Panc1 (cell line): ENCODE results near the gene PARD6G. TPM values are rescaled to one million over a fixed set of nuclear protein-coding genes. Genes with fewer than 3 reads are reported as not detected.
A peak's percentile ranks its signal among the peaks of the same experiment; 100 is the strongest.
"Not testable (repeated sequence)": the region's sequence is repeated elsewhere in the genome, so short reads cannot be mapped to it uniquely, and the experiment has no call there.

Source experiments
- ATAC-seq: fragments of 200-7000 bp; cut with Tn5 transposase; 2 replicates; pipeline ENCODE4 v1.9.1; 2020; ENCODE audit warnings: mild to moderate bottlenecking, moderate library complexity
- BruUV-seq: library from RNA; stranded (reverse); fragments of 400-500 nt; replicated peaks from 2 replicates; lab custom pipeline; 2021; lab: Mats Ljungman, UMichigan
- CTCF ChIA-PET: fragments of 300-600 bp; sonication (Branson Sonifier 250); formaldehyde crosslinking; loops from one replicate; lab custom pipeline; 2022; ENCODE audit warnings: antibody characterized with exemption; lab: Charles Lee
- POLR2A ChIA-PET: fragments of 300-600 bp; sonication (Branson Sonifier 250); formaldehyde crosslinking; loops from one replicate; lab custom pipeline; 2022; ENCODE audit warnings: antibody characterized with exemption; lab: Charles Lee
- DNase-seq: peaks from one replicate; pipeline ENCODE4 v3.0.0-alpha.2; 2010; ENCODE audit warnings: low read depth, low spot score
- H3K27ac ChIP-seq: 2 replicates; pipeline ENCODE4 v1.5.1; 2011; ENCODE audit warnings: mild to moderate bottlenecking, low read length, inconsistent platforms
- H3K27me3 ChIP-seq: fragments of 200-500 bp; sonication (Bioruptor generic); 2 replicates; pipeline ENCODE4 v1.6.0; 2014; ENCODE audit warnings: low read length, inconsistent platforms; ENCODE audit not compliant: control insufficient read depth, insufficient read depth
- H3K36me3 ChIP-seq: fragments of 200-500 bp; sonication (Bioruptor generic); 2 replicates; pipeline ENCODE4 v1.5.1; 2014; ENCODE audit warnings: inconsistent platforms, mild to moderate bottlenecking, low read length, moderate library complexity; ENCODE audit not compliant: control insufficient read depth, insufficient read depth
- H3K4me1 ChIP-seq: 2 replicates; pipeline ENCODE4 v1.5.1; 2011; ENCODE audit warnings: inconsistent platforms, mild to moderate bottlenecking, low read length, moderate library complexity; ENCODE audit not compliant: control insufficient read depth, insufficient read depth
- H3K4me3 ChIP-seq, 2 experiments: 2 replicates each; pipeline ENCODE4 v1.5.1; 2011 to 2012; ENCODE audit warnings: low read depth in 2 of 2, low read length in 2 of 2, mild to moderate bottlenecking in 2 of 2, inconsistent platforms in 1 of 2, moderate library complexity in 1 of 2
- H3K9me3 ChIP-seq: fragments of 200-500 bp; sonication (Bioruptor generic); 2 replicates; pipeline ENCODE4 v1.5.1; 2014; ENCODE audit warnings: low read depth, mild to moderate bottlenecking, inconsistent platforms, low read length, moderate library complexity; ENCODE audit not compliant: control insufficient read depth, insufficient read depth
- POLR2AphosphoS5 ChIP-seq: IDR thresholded peaks from 2 replicates; pipeline ENCODE4 v1.6.1; 2012; ENCODE audit warnings: mild to moderate bottlenecking, low read depth, low read length, moderate library complexity
- SIN3A ChIP-seq: IDR thresholded peaks from 2 replicates; pipeline ENCODE4 v1.6.1; 2012; ENCODE audit warnings: low read depth, mild to moderate bottlenecking, low read length, moderate library complexity, borderline replicate concordance; ENCODE audit not compliant: insufficient read depth
- TCF7L2 ChIP-seq: IDR thresholded peaks from 2 replicates; pipeline ENCODE4 v1.6.1; 2011; ENCODE audit warnings: mild to moderate bottlenecking, low read depth, low read length, inconsistent platforms
- in situ Hi-C: cut with HindIII; loops from 2 replicates; pipeline ENCODE4 v1.10.0; 2016; ENCODE audit warnings: low sequenced_read_pairs, low pct_unique_long_range_greater_than_20kb
- intact Hi-C: fragments of 100-400 bp; cut with micrococcal nuclease; formaldehyde crosslinking; loops from one replicate; pipeline ENCODE4 v1.10.0; 2022; ENCODE audit not compliant: unreplicated experiment
- total RNA-seq: library from RNA; stranded (reverse); gene quantifications from one replicate; pipeline ENCODE4 v1.2.1, GENCODE V29; 2021; ENCODE audit not compliant: unreplicated experiment
- TF ChIP-seq, protein P1 (sequence below): fragments of 450-650 bp; IDR thresholded peaks from 2 replicates; pipeline ENCODE4 v1.5.1; 2017; ENCODE audit warnings: mild to moderate bottlenecking
- TF ChIP-seq, protein P2 (sequence below), 2 experiments: IDR thresholded peaks; 2 replicates each; pipeline ENCODE4 v1.6.1; 2011 to 2012; ENCODE audit warnings: low read depth in 2 of 2, control low read depth in 1 of 2, low read length in 1 of 2, mild to moderate bottlenecking in 1 of 2, moderate library complexity in 1 of 2; ENCODE audit not compliant: insufficient read depth in 1 of 2

The PARD6G gene
- total RNA-seq, 1 experiment from 2014 or later: 5.2 TPM

DNA sequence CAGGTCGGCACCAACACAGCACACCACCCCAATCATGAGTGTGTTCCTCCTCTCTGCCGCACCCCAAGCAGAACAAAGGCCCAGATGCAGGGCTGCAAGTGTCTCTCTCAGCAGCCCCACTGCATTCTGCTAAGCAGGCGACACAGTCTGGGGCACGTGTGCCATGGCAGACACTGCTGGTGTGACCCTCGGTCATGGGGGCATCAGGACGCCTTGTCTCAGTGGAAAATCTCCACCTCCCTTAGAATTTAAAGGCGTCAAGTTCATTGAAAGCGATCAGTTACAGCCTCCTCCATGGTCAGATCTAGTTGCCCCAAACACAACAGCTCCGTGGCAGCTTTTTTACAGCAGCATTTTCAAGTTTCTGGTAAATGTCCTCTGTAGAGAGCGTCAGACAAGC is 81.1 kb downstream of the PARD6G start:
- intact Hi-C loops (no loop called here), in situ Hi-C loops (no loop called here)
- Histone ChIP-seq H3K4me3 (no peak overlapping the region), H3K36me3 (no peaks in the 10 kb centered on the region), H3K9me3 (no peaks in the 10 kb centered on the region; the same call in 1 of the 2 replicates), H3K27ac (no peak overlapping the region), H3K4me1 (no peaks in the 10 kb centered on the region; the same call in 1 of the 2 replicates), H3K27me3 (no peaks in the 10 kb centered on the region)
- DNase-seq (no peak), ATAC-seq (no peak)
- ChIA-PET POLR2A (no interaction called here), CTCF (no interaction called here)
- BruUV-seq: no TSS peak
- TF ChIP-seq POLR2AphosphoS5 (peak; percentile 12; the same call in 1 of the 2 replicates), TCF7L2 (no peak), SIN3A (no peak)
- TF ChIP-seq, protein P1, sequence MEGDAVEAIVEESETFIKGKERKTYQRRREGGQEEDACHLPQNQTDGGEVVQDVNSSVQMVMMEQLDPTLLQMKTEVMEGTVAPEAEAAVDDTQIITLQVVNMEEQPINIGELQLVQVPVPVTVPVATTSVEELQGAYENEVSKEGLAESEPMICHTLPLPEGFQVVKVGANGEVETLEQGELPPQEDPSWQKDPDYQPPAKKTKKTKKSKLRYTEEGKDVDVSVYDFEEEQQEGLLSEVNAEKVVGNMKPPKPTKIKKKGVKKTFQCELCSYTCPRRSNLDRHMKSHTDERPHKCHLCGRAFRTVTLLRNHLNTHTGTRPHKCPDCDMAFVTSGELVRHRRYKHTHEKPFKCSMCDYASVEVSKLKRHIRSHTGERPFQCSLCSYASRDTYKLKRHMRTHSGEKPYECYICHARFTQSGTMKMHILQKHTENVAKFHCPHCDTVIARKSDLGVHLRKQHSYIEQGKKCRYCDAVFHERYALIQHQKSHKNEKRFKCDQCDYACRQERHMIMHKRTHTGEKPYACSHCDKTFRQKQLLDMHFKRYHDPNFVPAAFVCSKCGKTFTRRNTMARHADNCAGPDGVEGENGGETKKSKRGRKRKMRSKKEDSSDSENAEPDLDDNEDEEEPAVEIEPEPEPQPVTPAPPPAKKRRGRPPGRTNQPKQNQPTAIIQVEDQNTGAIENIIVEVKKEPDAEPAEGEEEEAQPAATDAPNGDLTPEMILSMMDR: no peak
- TF ChIP-seq, protein P2, sequence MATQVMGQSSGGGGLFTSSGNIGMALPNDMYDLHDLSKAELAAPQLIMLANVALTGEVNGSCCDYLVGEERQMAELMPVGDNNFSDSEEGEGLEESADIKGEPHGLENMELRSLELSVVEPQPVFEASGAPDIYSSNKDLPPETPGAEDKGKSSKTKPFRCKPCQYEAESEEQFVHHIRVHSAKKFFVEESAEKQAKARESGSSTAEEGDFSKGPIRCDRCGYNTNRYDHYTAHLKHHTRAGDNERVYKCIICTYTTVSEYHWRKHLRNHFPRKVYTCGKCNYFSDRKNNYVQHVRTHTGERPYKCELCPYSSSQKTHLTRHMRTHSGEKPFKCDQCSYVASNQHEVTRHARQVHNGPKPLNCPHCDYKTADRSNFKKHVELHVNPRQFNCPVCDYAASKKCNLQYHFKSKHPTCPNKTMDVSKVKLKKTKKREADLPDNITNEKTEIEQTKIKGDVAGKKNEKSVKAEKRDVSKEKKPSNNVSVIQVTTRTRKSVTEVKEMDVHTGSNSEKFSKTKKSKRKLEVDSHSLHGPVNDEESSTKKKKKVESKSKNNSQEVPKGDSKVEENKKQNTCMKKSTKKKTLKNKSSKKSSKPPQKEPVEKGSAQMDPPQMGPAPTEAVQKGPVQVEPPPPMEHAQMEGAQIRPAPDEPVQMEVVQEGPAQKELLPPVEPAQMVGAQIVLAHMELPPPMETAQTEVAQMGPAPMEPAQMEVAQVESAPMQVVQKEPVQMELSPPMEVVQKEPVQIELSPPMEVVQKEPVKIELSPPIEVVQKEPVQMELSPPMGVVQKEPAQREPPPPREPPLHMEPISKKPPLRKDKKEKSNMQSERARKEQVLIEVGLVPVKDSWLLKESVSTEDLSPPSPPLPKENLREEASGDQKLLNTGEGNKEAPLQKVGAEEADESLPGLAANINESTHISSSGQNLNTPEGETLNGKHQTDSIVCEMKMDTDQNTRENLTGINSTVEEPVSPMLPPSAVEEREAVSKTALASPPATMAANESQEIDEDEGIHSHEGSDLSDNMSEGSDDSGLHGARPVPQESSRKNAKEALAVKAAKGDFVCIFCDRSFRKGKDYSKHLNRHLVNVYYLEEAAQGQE (IDR thresholded peaks at IDR 0.05; ENCODE audit: insufficient read depth in 1 of 2, low read depth in 2 of 2, low read length in 1 of 2): no peak

DNA sequence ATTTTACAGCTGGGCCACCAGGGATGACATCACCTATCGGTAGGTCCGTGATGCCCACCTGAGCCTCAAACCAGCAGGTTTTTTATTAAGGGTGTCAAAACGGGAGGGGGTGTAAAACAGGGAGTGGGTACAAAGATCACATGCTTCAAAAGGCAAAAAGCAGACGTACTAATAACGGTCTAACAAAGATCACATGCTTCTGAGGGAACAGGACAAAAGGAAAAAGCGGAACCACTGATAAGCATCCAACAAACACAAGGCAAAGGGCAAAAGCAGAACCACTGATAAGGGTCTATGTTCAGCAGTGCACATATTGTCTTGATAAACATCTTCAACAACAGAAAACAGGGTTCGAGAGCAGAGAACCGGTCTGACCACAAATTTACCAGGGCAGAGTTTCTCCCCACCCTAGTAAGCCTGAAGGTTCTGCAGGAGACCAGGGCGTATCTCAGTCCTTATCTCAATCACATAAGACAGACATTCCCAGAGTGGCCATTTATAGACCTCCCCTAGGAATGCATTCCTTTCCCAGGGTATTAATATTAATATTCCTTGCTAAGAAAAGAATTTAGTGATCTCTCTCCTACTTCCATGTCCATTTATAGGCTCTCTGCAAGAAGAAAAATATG is 82.5 kb downstream of the PARD6G start:
- H3K4me3 ChIP-seq, H3K36me3 ChIP-seq, H3K4me1 ChIP-seq, DNase-seq, CTCF ChIA-PET, H3K27me3 ChIP-seq, POLR2A ChIA-PET, H3K27ac ChIP-seq, in situ Hi-C loops, H3K9me3 ChIP-seq, ATAC-seq, intact Hi-C loops: not testable (repeated sequence)
- TSS peak; percentile 40 for BruUV-seq

DNA sequence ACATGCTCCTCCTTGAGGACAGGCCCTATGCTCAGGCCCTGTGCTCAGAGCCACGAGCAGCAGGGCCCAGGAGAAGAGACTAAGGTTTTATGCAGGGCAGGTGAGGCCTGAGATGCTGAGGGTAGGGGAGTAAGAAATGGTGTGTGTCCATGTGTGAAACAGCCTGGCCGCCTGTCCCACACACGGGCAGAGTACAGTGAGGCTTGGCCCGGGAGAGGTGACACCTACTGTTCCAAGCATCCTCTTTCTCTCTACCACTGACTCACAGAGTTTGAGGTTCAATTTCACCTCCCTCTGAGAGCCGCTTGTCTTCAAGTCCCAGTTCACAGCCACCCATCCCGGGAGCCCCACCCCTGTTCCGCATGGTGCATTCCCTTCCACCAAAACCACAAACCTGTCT is 84.1 kb downstream of the PARD6G start:
- DNase-seq: no peak
- Histone ChIP-seq H3K27ac (no peak overlapping the region), H3K36me3 (no peaks in the 10 kb centered on the region), H3K4me1 (no peaks in the 10 kb centered on the region; the same call in 1 of the 2 replicates), H3K9me3 (no peaks in the 10 kb centered on the region; the same call in 1 of the 2 replicates), H3K4me3 (no peak overlapping the region), H3K27me3 (no peaks in the 10 kb centered on the region)
- no peak for ATAC-seq
- POLR2A ChIA-PET: no interaction called here
- TF ChIP-seq, protein P2 (IDR thresholded peaks at IDR 0.05; ENCODE audit: insufficient read depth in 1 of 2, low read depth in 2 of 2, low read length in 1 of 2): no peak
- TF ChIP-seq, protein P1: no peak
- TF ChIP-seq POLR2AphosphoS5 (no peak), TCF7L2 (no peak), SIN3A (no peak)
- in situ Hi-C loops (no loop called here), intact Hi-C loops (no loop called here)
- CTCF ChIA-PET: no interaction called here
- BruUV-seq: no TSS peak
